ENCODE measurements around the gene SPRING1.
"Not testable (repeated sequence)": the region's sequence is repeated elsewhere in the genome, so short reads cannot be mapped to it uniquely, and the experiment has no call there.

SPRING1 gene, protein sequence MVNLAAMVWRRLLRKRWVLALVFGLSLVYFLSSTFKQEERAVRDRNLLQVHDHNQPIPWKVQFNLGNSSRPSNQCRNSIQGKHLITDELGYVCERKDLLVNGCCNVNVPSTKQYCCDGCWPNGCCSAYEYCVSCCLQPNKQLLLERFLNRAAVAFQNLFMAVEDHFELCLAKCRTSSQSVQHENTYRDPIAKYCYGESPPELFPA

DNA sequence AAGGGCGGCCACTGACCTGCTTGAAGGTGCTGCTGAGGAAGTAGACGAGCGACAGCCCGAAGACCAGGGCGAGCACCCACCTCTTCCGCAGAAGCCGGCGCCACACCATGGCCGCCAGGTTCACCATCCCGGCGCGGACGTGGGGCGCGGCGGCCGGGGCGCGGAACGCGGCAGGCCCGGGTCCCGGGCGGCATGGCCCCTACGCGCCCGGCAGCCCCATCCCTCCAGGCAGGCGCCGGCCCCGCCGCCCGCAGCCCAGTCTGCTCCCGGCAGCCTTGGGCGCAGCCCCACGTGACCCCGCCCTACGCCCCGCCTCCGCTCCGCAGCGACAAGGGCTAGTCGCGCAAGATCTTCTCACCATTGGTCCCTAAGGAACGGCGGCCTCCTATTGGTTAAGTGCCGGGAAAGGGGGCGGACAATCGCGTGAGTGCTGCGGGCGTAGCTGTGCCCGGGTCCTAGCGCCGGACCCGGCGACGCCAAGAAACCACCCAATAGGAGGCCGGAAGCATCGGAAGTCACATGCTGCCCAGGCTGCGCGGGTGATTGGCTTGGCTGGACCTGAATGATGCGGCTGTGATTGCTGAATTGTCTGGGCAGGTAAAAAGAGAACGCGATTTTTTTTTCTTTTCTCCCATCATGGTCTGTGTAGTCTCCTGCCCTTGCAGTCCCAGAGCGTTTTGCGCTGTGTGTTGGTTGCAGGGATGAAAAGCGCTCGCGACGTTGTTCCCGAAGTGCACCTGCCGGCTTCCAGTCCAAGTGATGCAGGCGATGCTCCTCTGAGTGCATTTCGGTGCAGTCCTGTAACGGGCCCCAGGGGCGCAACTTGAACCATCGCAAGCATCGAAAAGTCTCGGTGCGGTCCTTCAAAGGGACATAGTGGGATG, at the start of gene SPRING1, which contains the start of gene RNFT2:
Gene SPRING1, minus strand, starts transcription at position 296 of the 884 bp plus-strand sequence. Its CDS starts 169 bp downstream, at position 127.
Gene RNFT2, plus strand, starts transcription at position 542 of the 884 bp plus-strand sequence. CDS start 2,183 bp downstream, outside the sequence.
- peak; percentile 99 for DNase-seq

DNA sequence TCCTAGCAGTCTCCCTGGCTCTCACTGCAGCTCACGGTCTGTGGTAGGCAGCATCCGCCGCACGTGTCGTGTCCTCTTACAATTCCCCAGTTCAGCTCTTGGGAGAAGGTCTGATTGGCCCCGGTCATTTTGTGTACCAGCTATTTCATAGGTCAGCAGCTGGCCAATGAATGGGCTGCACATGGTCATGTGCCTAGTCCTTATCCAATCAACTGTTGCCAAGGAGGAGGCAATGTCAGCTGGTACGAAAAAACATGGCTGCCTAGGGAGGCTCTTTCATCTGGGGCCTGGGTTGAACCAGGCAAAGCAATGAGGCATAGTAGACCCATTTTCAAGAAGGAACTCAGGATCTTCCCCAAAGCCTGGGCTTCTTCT, 46.4 kb upstream of the SPRING1 start:
- DNase-seq, result no peak

DNA sequence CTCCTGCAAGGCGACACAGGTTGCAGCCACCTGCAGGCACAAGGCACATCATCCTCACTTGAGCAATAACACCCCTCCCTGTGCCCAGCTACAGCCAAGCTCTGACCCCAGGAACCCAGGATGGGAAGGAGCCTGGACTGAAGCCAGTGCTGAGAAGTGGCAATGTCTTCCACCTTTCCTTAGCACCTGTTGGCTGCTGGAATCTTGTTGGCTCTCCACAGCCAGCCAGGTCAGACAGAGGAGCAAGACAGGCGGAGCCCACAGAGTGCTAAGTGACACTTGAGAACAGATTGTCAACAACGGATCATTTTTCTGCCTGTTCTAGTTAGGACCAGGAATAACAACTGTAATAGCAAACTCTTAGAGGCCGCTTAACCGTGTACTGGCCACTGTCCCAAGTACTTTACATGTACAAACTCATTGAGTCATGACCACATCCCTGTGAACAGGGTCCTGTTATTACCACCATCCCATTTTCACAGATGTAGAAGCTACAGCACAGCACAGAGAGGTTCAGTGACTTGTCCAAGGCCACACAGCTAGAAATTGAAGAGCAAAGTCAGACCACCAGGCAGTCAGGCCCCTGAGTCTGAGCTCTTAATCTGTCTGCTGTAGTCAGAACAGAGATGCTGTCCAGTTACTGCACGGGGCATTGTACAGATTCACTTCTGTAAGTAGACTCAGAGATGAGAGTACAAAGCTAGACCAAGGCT, 45.8 kb upstream of the SPRING1 start:
- DNase-seq, result no peak

DNA sequence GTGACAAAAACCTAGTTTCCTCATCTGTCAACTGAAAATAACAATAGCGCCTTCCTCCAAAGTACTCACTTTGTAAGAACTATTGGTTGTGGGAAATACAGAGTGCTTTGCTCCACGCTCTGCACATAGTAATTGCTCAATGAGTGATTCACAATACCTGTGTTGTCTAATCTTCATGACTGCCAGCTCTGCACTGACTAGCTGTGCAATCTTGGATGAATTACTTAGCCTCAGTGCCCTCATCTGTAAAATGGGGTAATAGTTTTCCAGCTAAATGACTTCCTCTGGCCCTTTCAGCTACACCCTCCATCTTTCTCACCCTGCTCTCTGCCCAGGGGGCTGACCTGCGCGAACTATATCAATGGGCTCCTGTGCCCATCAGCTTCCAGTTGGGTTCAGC, 43.1 kb upstream of the SPRING1 start:
- DNase-seq, result no peak

DNA sequence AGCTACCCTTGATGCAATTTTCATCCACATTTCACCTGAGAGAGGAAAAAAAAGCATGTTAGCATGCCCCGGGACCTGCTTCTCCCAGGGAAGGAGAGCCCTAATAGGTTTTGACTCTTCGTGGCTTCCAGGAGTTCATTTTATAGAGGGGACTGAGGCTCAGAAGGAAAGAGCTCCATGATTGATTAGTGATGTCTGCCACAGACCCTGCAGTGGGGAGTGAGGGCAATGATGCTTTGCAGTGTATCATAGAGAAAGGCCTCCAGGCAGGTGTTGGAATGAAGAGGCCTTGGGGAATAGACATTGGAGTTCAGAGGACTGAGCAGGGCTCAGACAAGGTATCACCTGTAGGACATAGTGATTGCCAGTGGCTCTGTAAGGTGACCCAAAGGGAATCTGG, 41.7 kb upstream of the SPRING1 start:
- no peak for DNase-seq

DNA sequence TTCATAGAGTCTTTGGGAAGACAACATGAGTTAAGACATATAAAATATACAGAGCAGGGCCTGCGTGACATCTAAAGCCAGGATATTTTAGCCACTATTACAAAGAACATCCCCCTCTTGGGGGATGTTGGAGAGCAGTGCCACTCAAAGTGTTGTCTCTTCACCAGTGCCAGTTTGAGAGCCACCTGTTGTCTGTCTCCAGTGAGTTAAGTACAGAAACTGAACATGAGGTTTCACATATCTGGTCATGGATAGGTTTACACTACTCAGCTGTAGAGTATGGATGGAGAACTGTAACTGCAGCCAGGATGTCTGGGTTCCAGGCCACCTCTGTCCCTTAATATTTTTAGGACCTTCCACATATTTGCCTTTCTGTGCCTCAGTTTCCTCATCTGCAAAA, 39.4 kb upstream of the SPRING1 start:
- DNase-seq, result no peak

DNA sequence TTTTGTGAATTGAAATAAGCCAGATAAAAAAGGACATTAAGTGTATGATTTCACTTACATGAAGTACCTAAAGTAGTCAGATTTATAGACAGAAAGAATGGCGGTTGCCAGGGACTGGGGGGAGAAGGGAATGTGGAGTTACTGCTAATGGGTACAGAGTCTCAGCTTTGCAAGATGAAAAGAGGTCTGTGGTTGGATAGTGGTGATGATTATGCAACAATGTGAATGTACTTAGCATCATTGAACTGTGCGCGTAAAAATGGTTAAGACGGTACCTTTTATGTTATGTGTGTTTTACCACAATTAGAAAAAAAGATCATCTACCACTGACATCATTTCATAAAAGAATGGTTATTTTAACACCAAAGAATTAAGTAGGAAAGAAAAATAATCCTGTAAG, 36.2 kb upstream of the SPRING1 start:
- no peak for DNase-seq

DNA sequence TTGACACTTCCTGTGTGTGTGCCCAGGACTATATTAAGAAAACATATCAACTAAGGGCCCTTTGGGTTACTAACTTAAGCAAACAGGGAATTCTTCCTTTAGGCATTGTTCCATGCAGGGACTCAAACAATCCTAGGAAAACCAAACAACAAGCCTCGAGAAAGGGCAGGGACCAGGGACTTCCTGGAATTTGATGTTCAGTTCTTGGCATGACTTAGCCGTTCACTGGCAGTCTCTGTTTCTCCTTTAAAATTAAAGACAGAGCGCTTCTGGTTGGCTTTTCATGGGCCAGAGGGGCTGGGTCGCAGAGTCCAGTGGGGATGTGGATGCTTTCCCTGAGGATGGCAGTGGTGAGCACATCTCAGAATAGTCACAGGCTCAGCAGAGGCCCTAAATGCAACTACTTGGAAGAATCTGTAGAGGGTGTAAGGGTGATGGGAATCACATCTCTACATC, 35.4 kb upstream of the SPRING1 start:
- DNase-seq, result no peak

DNA sequence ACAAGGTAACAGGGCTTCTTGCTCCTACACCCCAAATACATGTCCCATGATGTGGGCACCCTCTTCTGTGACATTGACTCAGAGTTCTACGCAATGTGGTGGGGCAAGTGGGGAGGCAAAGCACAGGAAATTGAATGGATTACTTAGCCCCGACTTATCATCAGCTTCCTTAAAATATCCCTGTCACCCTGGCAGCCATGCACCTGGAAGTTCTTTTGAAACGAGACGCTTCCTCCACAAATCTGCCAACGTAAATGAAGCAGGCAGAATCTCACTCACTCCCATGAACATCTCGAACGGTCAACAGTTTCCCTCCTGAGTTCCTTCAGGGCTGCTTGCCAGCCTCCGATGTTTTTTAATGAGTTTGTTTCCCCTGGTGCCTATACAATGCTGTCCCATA, 33.8 kb upstream of the SPRING1 start:
- DNase-seq, result no peak

DNA sequence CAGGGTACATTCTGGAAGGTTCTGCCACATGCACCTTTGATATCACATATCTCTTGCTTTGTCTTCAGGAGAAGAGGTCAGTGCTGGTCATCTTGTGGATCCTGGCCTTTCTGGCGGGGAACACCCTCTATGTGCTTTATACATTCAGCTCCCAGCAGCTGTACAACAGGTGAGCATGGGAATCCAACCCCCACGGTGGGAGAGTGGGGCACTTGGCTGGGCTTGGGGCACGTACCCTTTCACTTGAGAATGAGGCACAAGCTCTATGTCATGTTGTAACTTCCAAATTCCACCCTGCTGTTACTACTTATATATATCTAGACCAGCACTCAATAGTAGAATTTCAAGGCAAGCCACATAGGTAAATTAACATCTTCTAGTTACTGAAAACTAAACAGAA, 28.9 kb upstream of the SPRING1 start:
- DNase-seq, result no peak

DNA sequence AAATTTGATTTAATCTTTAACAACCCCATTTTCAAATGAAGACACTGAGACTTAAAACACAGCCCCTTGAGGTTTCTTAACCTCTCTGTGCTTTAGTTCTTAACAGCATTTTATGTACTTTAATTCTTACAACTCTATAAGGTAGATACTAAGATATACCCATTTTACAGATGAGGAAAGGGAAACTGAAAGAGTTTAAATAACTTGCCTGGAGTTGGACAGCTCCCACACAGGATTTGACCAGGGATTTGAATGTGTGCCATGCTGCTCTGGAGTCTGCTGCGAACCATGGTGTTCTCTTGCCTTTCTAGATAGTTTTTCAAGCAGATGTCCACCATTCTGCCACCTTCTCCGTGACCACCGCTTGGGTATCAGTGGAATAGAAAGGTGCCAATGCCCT, 28.4 kb upstream of the SPRING1 start:
- DNase-seq, result no peak

DNA sequence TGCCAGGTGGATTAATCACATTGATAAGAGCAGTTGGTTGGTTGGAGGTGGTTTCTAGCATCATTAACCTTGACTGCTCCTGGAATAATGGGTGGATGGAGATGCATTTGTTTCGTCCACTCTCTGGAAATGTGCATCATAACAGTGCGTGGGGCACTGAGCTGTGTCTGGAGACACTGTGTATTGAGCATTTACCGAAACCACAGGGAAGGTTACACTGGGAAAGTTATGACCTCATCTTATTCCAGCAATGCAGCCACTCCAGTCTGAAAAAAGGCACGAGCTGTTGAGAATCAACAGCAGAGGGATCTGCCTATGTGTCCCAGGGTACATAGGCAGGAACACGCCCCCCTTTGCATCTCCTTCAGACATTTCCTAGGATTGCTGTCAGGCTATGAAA, 27.4 kb upstream of the SPRING1 start:
- no peak for DNase-seq

DNA sequence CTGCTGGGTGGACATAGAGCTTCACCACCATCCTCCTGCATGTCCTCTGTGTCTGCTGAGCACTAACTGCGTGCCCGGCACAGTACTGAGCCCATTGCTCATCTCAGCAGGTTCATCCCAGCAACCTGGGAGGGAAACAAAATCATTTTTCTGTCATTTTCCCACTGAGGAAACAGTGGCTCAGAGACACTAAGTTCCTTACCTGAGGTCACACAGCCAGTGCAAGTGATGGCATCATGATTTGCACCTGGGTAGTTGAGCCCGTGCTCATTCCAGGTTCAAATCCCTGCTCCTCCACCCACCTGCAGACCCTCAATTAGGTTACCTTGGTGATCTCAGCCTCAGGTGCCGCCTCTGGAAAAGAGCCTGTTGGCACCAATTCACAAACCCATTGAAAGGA, 23.6 kb upstream of the SPRING1 start:
- DNase-seq, result no peak

DNA sequence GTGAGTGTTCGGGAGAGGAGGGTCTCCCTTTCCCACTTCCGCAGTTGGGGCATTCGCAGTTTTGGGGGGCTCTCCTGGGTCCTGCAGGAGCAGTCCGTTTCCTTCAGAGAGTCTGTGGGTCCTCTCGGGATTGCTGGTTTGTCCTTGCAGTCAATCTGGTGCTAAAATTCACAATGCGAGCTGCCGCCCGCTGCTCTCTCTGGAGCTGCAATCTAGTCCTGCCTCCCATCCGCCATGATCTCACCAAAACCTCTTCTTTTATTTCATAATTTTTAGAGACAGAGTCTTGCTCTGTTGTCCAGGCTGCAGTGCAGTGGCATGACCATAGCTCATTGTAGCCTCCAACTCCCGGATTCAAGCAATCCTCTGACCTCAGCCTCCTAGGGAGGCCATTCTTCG, 22.8 kb upstream of the SPRING1 start:
- DNase-seq, result no peak

DNA sequence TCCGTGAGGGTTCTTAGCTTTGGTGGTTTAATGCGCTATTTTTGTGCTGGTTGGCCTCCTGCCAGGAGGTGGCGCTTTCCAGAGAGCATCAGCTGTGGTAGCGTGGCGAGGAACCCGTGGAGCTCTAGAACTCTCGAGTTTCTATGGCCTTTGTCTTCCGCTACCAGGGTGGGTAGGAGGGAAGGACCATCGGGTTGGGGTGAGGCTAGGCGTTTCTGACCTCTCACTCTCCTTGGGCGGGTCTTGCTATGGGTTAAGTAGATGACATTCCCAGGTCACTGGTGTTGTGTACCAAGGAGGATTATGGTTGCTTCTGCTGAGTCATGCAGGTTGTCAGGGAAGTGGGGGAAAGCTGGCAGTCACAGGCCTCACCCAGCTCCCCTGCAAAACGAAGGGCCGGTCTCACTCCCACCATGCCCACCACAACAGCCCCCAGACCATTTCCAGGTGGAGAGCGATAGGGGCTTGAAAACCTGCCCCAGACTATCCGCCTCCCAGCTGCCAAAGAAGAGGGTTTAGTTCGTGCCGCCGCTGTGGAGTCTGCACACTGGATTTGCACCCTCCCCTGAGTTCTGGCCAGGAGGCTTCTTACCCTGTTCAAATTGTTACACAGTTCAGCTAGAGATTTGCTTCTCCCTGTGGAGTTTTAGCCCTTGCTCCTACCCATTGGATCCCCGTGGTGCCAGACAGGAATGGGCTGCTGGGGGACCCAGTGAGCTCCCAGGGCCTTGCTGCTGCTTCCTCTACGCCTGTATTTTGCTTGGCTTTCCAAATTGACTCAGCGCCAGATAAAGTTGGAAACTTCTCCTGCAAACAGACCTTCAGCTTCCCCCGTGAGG, 22.1 kb upstream of the SPRING1 start:
- no peak for DNase-seq

DNA sequence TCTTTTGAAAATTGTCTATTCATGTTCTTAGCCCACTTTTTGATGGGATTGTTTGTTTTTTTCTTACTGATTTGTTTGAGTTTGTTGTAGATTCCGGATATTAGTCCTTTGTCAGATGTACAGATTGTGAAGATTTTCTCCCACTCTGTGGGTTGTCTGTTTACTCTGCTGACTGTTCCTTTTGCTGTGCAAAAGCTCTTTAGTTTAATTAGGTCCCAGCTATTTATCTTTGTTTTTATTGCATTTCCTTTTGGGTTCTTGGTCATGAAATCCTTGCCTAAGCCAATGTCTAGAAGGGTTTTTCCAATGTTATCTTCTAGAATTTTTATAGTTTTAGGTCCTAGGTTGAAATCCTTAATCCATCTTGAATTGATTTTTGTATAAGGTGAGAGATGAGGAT, 16.9 kb upstream of the SPRING1 start:
- not testable (repeated sequence) for DNase-seq

DNA sequence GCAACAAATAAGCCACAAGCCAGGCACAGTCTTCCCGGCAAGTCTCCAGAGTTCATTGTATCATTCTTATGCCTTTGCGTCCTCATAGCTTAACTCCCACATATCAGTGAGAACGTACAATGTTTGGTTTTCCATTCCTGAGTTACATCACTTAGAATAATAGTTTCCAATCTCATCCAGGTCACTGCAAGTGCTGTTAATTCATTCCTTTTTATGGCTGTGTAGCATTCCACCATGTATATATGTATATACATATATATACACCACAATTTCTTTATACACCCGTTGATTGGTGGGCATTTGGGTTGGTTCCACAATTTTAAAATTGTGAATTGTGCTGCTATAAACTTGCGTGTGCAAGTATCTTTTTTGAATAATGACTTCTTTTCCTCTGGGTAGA, 16.2 kb upstream of the SPRING1 start:
- not testable (repeated sequence) for DNase-seq

DNA sequence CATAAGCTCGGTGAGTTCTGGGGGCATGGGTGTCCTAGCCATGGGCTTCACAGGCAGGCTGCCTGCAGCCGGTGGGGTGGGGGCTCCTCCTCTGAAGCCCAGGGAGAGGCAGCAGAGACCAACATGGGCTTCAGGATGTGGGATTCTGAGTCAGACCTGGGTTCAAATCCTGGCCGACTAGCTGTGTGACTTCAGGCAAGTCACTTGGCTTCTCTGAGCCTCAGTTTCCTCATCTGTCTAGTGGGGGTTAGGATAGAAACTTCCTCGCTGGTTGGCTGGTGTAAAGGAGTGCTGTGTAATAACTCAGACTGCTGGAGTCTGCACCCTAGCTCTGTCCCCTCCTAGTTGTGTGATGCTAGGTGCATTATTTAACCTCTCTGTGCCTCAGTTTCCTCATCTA, 12.4 kb upstream of the SPRING1 start:
- no peak for DNase-seq

DNA sequence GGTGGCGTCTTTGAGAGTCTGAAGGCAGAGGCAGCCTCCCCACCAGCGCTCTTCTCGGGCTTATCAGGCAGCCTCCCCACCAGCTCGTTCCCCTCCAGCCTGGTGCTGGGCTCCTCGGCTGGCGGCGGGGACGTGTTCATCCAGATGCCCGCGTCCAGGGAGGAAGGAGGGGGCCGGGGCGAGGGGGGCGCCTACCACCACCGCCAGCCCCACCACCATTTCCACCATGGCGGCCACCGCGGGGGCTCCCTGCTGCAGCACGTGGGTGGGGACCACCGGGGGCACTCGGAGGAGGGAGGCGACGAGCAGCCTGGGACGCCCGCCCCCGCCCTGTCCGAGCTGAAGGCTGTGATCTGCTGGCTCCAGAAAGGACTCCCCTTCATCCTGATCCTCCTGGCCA, 12.0 kb upstream of the SPRING1 start:
- DNase-seq, result no peak

DNA sequence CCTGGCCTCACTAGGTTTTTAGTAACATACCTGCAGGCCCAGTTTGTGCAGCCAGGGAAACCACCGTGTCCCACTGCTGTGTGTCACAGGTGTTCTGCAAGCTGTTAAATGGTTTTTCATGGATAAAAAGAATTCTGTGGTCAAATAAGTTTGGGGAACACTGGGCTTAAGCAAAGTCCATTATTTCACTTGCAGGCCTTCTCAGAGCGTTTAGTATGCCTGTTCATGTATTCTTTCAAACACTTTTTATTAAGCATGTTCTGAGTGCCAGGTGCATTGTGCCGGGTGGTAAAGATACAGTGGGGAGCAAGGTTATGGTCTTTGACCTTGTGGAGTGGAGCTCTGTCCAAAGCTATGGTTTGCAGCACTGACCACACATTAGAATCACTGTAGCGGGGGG, 7.7 kb upstream of the SPRING1 start:
- no peak for DNase-seq

DNA sequence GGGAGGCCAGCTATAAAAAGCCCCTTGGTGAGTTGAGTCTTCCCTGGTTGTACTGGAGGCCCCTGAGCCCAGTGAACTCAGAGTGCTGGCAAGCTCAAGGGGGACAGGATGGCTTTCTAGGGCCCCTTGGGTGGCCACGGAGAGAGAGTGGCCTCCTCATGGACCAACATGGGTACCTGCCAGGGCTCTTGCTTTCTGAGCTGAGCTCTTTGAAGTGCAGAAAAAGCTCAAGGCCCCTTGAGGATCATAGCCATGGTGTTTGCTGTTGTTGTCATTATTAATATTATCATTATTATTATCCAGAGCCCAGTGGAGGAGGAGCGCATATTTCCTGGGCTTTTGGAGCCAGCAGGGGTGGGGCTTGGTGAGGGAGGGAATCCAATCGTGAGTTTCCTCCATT, 6.9 kb upstream of the SPRING1 start:
- no peak for DNase-seq

DNA sequence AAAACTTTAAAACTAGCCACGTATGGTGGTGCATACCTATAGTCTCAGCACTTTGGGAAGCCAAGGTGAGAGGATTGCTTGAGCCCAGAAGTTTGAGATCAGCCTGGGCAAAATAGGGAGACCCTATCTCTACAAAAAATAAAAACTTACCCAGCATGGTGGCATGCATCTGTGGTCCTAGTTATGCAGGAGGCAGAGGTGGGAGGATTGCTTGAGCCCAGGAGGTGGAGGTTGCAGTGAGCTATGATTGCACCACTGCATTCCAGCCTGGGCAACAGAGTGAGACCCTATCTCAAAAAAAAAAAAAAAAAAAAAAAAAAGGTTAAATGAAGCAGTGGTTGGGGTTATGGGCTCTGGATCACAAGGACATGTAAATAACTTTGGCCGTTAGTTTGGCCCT, 4.9 kb upstream of the SPRING1 start:
- DNase-seq, result not testable (repeated sequence)

DNA sequence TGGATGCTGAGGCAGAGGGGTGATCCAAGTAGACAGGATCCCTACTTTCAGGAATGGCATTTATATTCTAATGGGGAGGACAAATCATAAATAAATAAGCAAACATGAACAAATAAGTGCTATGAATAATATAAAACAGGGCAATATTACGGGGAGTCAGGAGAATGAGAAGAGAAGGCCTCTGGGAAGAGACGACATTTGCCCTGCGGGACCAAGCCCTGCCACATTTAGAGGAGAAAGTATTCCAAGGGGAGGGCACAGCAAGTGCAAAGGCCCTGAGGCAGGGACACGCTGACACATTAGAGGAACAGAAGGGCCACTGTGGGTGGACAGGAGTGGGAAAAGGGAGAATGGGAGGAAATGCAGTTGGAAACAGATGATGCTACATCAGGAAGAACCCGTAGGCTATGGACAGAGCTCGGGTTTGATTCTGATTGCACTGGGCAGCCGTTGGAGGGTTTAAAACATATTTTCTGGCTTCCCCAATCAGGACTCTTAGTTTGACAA, 1.6 kb upstream of the SPRING1 start:
- no peak for DNase-seq
